ENCODE measurements around the gene FRAS1. TPM values are rescaled to one million over a fixed set of nuclear protein-coding genes. Genes with fewer than 3 reads are reported as not detected.
A peak's percentile ranks its signal among the peaks of the same experiment; 100 is the strongest.
"Not testable (repeated sequence)": the region's sequence is repeated elsewhere in the genome, so short reads cannot be mapped to it uniquely, and the experiment has no call there.

The FRAS1 gene
- total and polyA plus RNA-seq, 9 of the 15 experiments (the other 6 are each of a cell fraction or from before 2014, with no cell fraction given) = under 0.01 to 0.11 (median 0.04) TPM; not detected in 2

DNA sequence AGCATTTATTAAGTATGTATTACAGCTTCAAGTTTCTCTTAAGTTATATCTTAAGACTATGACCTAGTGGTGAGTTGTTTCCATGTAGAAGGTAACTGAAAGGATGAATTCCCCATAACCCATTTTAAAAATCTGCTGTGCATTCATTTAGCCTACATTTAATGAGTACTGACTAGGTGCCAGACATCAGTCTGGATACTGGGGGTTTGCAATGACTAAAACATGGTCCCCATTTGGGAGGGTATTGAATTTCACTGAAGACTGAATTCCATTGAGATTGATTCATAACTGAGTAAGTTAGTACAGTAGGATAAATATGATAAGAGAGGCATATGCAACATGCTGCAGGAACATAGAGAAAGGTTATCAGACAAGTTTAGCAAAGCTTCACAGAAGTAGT is 241.5 kb downstream of the FRAS1 start (continued):
- TF ChIP-seq ZNF431 (CRISPR knock-in tag; IDR thresholded peaks at IDR 0.05) = no peak

GRCh38 chr4:78299565-78299972 is 242.4 kb downstream of the FRAS1 start:
- BruUV-seq (replicated peaks) = no TSS peak
- in situ Hi-C loops (cut with MboI) = no loop called here
- H2AFZ ChIP-seq (ENCODE audit: low read depth, low read length) = no peak overlapping the region
- intact Hi-C loops (cut with micrococcal nuclease) = no loop called here
- no peaks in the 10 kb centered on the region for H3K36me3 ChIP-seq (ENCODE audit: control insufficient read depth, insufficient read depth, low read length)
- H3K4me2 ChIP-seq (ENCODE audit: insufficient read depth, low read length) = no peak overlapping the region
- no peak overlapping the region for H3K27ac ChIP-seq (ENCODE audit: extremely low read depth, low read depth, low read length)
- no peak overlapping the region for H3K4me3 ChIP-seq
- POLR2A ChIA-PET = interaction anchor here (0.9 to 1.0 kb wide), 2 partner anchors 13 to 18 kb away, joined by 3 read pairs; no protein-coding TSS in a partner anchor
- 0% methylated on average over 2 of the region's 2 CpGs for WGBS (ENCODE audit: insufficient coverage, low coverage, missing lambda C conversion rate)
- H3K9me3 ChIP-seq (replicated peaks; ENCODE audit: control insufficient read depth, insufficient read depth, low read depth, low read length) = no peaks in the 10 kb centered on the region
- peak; percentile 53; the same call in 1 of the 2 replicates for TF ChIP-seq SPI1 (IDR thresholded peaks at IDR 0.05; ENCODE audit: borderline replicate concordance, low read depth, low read length)
- TF ChIP-seq NR4A1 (CRISPR knock-in tag; IDR thresholded peaks at IDR 0.05) = no peak
- no peak for TF ChIP-seq NR4A1 (tag; IDR thresholded peaks at IDR 0.05)
- FAIRE-seq (no peak), DNase-seq (ENCODE audit: extremely low read depth in 1 of 4, low spot score in 3 of 4) (no peak), ATAC-seq (no peak)
- no peaks in the 10 kb centered on the region for H4K20me1 ChIP-seq (replicated peaks; ENCODE audit: control insufficient read depth, insufficient read depth, low read length)
- H3K79me2 ChIP-seq (ENCODE audit: control insufficient read depth, insufficient read depth, low read length) = no peaks in the 10 kb centered on the region
- H3K9me1 ChIP-seq (ENCODE audit: control insufficient read depth, insufficient read depth, low read length) = no peaks in the 10 kb centered on the region
- H3K27me3 ChIP-seq (ENCODE audit: control insufficient read depth in 2 of 2, insufficient read depth in 2 of 2, low read length in 2 of 2) = no peaks in the 10 kb centered on the region
- H3K4me1 ChIP-seq (replicated peaks in 1 of 2; ENCODE audit: control insufficient read depth in 2 of 2, insufficient read depth in 2 of 2, low read length in 2 of 2) = no peaks in the 10 kb centered on the region
- no peak overlapping the region for H3K9ac ChIP-seq (ENCODE audit: insufficient read depth in 1 of 2, low read depth in 2 of 2, low read length in 2 of 2)
- CTCF ChIA-PET (ENCODE audit: low intra/inter-chr PET ratio) = no interaction called here

GRCh38 chr4:78307263-78307662 is 250.1 kb downstream of the FRAS1 start:
- H3K36me3 ChIP-seq (ENCODE audit: control insufficient read depth, insufficient read depth, low read length); H3K4me3 ChIP-seq; in situ Hi-C loops (cut with MboI); FAIRE-seq; CTCF ChIA-PET (ENCODE audit: low intra/inter-chr PET ratio); ATAC-seq; H3K9me1 ChIP-seq (ENCODE audit: control insufficient read depth, insufficient read depth, low read length); H3K79me2 ChIP-seq (ENCODE audit: control insufficient read depth, insufficient read depth, low read length); H3K9me3 ChIP-seq (replicated peaks; ENCODE audit: control insufficient read depth, insufficient read depth, low read depth, low read length); H3K4me2 ChIP-seq (ENCODE audit: insufficient read depth, low read length); H2AFZ ChIP-seq (ENCODE audit: low read depth, low read length); intact Hi-C loops (cut with micrococcal nuclease); BruUV-seq (replicated peaks); H3K4me1 ChIP-seq (replicated peaks in 1 of 2; ENCODE audit: control insufficient read depth in 2 of 2, insufficient read depth in 2 of 2, low read length in 2 of 2); H4K20me1 ChIP-seq (replicated peaks; ENCODE audit: control insufficient read depth, insufficient read depth, low read length); H3K27ac ChIP-seq (ENCODE audit: extremely low read depth, low read depth, low read length); DNase-seq (ENCODE audit: extremely low read depth in 1 of 4, low spot score in 3 of 4); POLR2A ChIA-PET; H3K9ac ChIP-seq (ENCODE audit: insufficient read depth in 1 of 2, low read depth in 2 of 2, low read length in 2 of 2): not testable (repeated sequence)
- WGBS (ENCODE audit: insufficient coverage, low coverage, missing lambda C conversion rate) = 11% methylated on average over 12 of the region's 16 CpGs
- H3K27me3 ChIP-seq (ENCODE audit: control insufficient read depth in 2 of 2, insufficient read depth in 2 of 2, low read length in 2 of 2) = peaks cover 2 to 10% of the 10 kb centered on the region in 2 experiments; a peak in 1 of 5 replicates
